HG03565 (cell line): ENCODE data around the gene RASGRP3.
"Not testable (repeated sequence)": the region's sequence is repeated elsewhere in the genome, so short reads cannot be mapped to it uniquely, and the experiment has no call there.

Experiments used
- ATAC-seq: cut with Tn5 transposase; IDR thresholded peaks from one replicate; pipeline ENCODE4 v1.9.1; 2021; ENCODE audit warnings: mild to moderate bottlenecking, moderate library complexity; ENCODE audit not compliant: unreplicated experiment

Gene RASGRP3, protein sequence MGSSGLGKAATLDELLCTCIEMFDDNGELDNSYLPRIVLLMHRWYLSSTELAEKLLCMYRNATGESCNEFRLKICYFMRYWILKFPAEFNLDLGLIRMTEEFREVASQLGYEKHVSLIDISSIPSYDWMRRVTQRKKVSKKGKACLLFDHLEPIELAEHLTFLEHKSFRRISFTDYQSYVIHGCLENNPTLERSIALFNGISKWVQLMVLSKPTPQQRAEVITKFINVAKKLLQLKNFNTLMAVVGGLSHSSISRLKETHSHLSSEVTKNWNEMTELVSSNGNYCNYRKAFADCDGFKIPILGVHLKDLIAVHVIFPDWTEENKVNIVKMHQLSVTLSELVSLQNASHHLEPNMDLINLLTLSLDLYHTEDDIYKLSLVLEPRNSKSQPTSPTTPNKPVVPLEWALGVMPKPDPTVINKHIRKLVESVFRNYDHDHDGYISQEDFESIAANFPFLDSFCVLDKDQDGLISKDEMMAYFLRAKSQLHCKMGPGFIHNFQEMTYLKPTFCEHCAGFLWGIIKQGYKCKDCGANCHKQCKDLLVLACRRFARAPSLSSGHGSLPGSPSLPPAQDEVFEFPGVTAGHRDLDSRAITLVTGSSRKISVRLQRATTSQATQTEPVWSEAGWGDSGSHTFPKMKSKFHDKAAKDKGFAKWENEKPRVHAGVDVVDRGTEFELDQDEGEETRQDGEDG

DNA sequence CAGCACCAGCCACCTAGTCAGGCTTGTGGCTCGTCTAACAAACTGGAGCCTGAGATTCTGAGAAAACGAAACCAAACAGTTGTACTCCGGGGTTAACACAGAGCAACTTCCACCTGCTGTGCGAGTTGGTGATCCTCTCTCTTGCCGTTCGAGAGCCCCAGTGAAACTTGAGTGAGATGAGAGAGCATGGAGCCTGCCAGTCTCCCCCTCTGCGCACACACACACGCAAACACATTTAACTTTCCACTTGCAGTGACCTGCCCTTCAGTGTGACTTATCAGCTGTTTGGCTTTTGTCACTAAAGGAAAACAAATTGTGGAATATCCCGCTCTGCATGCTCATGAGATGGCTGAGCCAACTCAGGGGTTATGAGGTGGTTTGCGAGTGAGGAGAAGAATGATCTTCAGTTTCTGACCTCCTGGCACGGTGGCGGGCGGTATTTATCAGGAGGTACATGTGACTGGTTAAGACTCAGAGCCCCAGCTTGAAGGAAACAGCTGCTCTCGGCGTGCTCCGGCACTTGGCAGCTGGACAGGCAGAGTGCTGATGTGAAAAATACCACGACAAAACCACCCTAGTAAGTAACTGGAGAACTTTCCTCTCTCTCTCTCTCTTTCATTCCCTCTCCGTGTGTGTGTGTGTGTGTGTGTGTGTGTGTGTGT is at the start of gene RASGRP3:
Gene RASGRP3, plus strand, starts transcription at position 519 of the 662 bp plus-strand sequence. CDS start 38,488 bp downstream, outside the sequence.
- peak; percentile 47 for ATAC-seq

DNA sequence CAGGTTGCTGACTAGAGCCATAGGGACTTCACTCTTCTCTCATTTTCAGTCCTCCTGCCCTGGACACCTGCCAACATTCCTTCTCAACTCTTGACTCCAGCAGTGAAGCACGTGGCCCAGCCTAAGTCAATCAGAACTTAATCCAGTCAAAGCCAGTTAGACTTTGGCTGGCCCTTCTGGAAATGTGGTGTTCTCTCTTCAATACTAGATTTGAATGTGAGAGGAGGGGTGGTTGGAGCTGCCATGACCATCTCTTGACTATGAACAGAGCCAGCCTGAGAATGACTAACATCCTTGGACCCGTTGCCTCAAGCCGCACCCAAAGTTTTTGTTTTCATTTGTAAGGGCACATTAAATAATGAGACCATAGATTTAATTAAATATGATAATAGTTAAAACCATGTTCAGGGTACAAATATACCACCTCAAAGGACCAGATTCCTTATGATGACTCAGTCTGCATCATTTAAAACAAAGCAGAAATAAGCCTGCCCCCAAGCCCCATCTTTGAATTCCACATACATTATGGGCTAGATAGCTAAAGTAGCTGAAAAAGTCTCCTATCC is 49.7 kb upstream of the RASGRP3 start:
- ATAC-seq = no peak

DNA sequence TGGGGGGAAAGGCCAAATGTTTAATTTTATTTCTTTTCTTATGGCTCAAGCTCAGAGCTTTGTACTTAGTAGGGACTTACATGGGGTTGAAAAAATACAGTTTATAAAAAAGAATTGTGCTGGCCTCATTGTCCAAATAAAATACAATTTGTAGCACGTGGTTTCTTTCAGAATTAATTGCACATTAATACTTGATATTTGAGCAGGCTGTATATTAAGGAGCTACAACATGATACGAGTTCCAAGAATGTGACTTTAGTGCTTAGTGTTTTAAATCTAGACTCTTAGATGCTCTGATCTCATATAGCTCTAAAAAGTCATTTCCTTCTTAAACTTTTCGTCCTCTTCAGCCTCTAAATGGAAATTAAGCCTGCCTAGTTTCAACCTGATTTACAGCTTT is 46.4 kb upstream of the RASGRP3 start:
- no peak for ATAC-seq

DNA sequence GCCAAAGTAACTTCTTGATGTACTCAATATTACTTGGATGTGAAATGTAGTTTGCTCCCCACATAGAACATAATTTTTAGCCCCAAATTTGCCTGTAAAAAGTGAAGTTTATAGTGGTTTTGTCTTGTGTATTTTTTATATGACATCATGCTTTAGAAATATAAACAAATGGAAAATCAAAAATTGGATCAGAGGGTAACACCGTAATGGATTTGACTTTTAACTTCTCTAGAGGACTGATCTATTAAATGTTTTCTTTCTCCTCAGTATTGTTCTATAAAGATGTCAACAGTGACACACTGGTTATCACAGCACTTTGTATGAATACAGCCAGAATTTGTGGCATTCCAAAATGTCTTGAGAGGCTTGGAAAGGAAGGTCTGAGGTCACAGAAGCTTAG is 45.6 kb upstream of the RASGRP3 start:
- ATAC-seq = no peak

DNA sequence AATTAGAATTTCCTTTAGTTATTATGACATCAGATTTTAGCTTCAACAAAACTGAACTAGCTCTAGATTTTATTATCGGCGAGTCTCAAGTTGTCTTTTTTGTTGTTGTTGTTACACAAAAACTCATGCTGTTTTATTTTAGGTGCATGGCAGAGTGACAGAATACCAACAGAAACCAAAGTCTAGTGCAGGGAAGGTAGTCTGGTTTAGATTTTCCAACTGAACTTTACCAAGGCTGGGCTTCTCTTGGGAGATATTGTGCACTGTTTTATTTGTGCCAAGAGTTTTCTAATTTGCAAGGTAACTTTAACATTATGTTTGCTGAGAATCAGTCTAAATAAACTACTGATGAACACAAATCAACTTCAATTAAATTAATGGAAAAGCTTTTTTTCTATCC is 43.6 kb upstream of the RASGRP3 start:
- no peak for ATAC-seq

DNA sequence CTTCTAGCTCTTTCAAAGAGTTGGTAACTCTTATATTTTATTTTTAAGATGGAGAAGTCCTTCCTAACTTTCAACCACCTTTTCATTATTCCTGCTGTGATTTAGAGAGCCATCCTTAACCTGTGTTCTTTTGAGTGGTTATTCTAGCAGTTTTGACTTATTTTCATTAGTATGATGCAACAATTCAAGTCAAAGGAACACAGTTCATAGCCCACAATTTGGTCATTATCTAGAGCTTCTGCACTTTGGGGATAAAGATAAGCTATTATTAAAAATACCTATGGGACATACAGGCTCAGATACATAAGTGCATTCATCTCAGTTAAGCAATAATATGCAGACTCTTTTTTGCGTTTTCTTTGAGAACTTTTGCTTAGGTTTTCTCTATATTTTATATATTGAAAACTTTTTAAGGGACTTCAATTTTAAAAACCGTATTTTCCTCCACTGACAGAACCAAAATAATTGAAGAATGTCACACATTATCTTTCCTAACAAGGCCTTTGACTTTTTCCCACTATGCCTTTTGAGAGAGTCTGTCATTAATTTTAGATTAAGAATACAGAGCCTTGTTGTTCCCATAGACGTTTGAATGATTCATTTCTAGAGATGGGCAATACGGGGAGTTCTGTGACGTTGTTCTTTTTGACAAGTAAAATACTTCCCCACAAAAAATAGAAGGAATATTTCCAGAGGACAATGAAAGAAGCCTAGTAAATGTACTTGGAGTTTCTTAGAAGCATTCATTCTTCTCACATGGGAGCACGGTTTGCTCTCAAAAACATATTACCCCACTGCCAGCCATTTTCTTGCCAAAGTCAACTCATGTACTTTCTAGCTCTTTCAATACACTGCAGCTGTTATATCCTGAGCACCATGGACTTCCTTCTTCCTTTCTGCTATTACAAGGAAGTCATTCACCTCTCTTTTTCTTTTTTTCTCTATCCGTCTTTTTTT is 42.9 kb upstream of the RASGRP3 start:
- ATAC-seq = no peak

DNA sequence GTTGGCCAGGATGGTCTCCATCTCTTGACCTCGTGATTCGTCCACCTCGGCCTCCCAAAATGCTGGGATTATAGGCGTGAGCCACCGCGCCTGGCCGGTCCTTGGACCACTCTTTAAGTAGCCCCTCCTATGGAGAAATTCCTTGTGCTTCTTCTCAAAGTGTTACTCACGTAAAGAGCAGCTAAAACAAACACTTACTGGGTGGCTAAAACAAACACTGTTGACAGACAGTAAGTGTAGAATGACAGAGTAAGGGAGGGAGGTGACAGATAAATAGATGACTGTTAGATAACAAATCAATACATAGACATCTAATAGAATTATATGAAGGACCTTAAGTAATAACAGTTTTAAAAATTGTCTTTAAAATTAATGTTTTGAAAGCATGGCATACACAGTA is 40.9 kb upstream of the RASGRP3 start:
- ATAC-seq = no peak

DNA sequence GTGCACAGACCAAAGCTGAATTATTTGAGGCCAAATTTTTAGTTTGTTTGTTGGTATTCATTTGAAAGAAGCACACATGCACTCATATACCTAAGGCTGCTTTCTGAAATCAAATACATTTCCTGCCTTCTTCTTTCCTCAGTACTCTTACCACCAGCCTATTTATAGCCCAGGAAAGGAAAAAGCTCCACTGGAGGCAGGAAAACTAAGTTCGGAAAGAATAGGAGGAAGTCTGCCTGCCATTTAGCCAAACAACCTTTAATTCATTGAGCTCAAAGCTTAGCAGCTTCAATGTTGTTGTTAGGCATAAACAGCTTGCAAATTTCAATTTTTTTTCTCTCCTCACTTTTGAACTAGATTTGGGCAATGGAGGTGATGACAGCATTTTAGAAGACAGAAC is 40.4 kb upstream of the RASGRP3 start:
- no peak for ATAC-seq

DNA sequence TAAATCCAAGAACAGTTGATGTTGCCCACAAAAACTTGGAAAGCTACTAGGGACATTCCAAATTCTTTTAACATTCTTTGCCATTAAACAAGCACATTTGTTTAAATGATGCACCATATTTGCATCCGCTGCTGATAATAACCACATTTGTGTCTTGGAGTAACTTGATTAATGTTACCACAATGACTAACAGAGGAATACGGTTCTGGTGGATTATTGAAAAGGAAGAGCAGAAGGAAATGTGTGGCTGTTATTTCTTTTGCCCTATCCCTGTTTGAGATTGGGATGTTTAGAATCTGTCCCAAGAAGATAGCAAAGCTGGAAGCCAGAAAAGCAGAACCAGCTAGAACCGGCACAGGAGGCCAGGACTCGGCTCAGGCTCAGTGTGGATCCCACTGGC is 39.2 kb upstream of the RASGRP3 start:
- ATAC-seq = no peak

DNA sequence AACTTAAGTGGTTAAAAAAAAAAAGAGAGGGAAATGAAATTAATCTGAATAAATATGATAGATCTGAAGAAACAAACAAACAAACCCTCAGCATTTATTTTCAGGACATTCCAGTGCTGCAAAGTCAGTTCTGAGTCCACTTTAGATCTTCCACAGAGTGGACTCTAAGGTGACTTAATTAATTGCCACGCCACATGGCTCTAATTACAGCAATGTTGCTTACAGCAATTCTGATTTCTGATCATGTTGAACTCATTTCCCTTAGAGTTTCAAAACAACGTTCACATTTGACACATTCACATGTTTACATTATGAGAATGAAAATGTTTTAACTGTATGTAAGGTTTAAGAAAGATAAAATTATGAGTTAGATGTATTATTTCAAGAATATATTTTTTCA is 38.6 kb upstream of the RASGRP3 start:
- ATAC-seq = no peak

DNA sequence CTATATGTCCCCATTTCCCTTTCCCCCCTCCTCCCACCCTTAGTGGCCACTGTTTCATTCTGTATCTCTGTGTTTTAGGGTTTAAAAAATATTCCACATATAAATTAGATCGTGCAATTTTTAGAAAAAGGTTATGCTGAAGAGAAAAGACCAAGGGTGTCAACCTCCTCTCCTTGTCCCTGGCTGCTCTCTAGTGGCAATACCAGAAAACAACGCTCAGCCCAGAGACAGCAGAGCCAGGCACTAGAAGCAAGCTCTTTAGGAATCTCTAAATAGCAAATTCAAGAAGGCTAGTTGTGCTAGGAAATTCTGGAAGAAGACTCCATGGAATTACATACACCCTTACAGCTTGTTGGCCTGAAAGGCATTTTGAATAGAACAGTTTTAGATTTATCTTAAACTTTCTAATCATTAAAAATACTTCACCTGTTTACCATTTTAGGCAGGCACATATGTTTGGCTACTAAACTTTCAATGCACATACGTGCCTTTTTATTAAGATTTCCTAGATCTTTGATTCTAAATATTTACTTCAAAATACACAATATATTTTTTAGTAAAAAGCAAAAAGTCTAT is 35.1 kb upstream of the RASGRP3 start:
- ATAC-seq = no peak

DNA sequence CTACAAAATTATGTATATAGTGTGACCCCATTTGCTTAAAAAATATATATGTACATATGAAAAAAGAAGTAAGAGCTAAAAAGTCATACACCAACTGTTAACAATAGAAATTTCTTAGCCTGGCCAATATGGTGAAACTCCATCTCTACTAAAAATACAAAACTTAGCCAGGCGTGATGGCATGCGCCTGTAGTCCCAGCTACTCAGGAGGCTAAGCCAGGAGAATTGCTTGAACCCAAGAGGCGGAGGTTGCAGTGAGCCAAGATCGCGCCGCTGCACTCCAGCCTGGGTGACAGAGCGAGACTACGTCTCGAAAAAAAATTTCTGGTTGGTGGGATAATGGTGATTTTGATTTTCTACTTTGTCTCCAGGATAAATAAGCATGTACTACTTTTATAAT is 34.4 kb upstream of the RASGRP3 start:
- not testable (repeated sequence) for ATAC-seq

DNA sequence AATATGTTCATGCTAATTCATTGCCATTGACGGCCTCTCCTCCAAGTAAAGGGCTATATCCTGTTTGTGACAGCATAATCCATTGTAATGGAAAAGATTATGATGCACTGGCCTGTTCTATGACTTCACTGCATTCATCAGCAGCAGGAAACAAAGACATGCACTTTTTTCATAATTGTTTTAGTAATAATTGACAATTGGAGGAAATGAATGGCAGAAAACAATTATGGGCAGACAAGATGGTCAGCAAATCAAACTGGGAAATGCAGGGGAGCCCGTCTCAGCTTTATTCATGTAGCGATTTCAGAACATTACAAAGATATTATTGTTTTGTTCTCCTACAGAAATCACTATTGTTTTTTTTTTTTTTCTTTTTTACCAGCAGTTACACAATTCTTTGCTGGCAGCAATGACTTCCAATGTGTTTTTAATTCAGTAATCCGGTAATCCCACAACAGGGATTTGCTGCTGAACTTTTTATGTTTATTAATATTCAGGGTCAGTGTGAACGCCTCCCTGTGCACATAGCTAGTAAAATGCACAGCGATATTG is 33.8 kb upstream of the RASGRP3 start:
- ATAC-seq = no peak

DNA sequence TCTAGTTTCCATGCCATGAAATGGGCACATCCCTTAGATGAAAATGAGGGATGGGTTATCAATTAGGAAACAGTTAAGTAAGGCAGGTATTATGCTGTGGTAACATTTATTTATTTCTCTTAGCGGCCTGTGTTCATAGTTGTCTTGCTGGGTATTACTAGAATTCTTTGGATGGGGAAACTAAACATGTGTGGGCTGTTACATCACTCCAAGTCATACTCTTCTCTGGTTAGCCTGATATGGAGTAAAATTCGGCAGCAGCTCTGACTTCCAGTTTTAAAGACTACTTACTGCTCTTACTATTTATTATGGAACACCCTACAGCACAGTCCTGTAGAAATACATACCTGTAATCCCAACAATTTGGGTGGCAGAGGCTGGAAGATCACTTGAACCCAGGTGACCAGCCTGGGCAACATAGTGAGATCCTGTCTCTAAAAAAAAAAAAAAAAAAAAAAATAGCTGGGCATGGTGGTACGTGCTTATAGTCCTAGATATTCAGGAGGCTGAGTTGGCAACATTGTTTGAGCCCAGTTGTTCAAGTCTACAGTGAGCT is 33.1 kb upstream of the RASGRP3 start:
- ATAC-seq = no peak

DNA sequence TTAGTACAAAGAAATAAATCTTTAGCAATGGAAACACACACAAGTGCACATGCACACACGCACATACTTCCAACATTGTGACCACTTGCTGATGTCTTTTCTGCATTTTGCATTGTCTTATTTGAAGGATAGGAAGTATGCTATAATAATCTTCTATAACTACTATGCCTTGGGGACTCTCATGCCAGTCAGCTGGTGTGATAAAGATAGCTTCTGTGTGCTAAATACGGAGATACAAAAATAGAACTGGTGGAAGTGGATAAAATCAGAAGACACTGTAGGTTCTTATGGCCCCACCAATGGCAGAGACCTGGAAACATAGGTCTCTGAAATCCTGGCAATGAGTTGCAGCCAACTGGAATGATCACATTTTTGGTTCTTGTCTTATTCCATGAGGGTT is 31.5 kb upstream of the RASGRP3 start:
- no peak for ATAC-seq

DNA sequence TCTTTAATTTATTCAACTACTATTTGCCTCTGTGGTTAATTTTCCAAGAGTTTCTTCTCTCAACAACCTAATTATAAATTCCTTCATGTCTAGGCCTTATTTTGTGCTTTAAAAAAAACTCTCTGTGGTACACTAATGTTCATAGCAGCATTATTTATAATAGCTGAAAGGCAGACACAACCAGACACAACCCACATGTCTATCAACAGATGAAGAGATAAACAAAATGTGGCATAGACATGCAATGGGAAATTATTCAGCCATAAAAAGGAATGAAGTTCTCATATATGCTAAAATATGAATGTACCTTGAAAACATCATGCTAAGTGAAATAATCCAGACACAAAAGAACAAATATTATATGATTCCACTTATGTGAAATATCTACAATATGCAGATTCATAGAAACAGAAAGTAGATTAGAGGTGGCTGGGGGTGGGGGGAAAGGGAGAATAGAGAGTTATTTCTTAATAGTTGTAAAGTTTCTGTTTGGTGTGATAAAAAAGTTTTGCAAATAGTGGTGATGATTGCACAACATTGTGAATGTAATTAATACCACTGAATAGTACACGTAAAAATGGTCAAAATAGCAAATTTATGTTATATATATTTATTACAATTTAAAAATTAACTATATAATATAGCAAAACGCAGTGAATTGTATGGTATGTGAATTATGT is 28.1 kb upstream of the RASGRP3 start:
- ATAC-seq = no peak

DNA sequence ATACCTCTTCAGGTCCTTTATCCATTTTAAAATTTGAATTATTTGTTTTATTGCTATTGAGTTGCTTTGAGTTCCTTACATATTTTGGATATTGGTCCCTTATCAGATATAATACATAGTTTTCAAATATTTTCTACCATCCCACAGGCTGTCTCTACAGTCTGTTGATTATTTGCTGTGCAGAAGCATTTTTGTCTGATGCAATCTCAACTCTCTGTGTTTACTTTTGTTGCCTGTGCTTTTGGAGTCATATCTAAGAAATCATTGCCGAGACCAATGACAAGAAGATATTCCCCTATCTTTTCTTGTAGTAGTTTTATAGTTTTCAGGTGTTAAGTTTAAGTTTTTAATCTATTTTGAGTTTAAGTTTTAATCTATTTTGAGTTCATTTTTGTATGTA is 25.2 kb upstream of the RASGRP3 start:
- no peak for ATAC-seq

DNA sequence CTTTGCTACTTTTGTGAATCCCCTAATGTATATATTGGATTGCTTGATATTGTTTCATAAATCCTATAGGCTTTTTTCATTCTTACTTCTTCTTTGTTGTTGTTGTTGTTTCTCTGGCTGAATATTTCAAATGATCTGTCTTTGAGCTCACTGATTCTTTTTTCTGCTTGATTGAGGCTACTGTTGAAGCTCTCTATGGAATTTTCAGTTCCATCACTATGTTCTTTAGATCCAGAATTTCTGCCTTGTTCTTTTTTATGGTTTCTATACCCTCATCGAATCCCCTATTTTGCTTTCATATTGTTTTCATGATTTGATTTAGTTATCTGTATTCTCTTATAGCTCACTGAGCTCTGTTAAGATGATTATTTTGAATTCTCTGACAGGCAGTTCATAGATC is 24.6 kb upstream of the RASGRP3 start:
- ATAC-seq = no peak

DNA sequence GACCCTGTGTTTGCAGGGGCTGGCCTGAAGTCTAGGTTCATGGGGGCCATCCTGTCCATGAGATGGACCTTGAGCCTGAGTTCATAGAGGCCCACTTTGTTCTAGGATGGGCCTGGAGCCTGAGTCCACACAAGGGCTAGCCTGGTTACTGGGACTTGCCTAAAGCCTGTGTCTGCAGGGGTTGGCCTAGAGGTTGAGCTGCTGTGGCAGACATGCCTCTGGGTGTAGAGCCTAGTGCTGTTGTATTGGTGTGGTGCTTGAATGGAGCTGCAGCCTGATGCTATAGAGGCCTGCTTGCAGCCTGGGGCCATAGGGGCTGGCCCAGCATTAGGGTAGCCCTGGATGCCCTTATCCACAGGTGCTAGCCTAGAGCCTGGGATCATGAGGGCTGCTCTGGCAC is 23.9 kb upstream of the RASGRP3 start:
- ATAC-seq = no peak
